ENCODE measurements around the gene DENND2C.

DENND2C gene

GRCh38 chr1:114685851-114686250 is 16.0 kb upstream of the DENND2C start:
- DNase-seq (ENCODE audit: low spot score) = no peak

DNA sequence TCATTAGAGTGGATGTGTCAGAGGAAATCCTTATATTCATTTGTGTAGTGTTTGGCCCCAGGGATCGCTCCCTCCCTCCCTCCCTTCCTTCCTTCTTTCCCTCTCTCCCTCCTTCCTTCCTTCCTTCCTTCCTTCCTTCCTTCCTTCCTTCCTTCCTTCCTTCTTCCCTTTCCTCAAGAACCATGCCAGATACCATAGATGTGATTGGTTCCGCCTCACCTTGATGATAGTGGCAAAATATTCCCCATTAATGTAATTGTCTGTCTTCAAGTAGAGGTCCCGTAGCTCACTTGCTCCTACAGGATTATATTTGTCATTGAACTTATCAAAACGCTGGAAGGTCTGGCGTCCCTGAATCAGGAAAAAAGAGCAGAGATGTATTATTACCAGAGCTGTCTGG is 7.8 kb upstream of the DENND2C start:
- DNase-seq (ENCODE audit: low spot score) = no peak

GRCh38 chr1:114676115-114676514 is 6.3 kb upstream of the DENND2C start:
- DNase-seq (ENCODE audit: low spot score) = no peak

DNA sequence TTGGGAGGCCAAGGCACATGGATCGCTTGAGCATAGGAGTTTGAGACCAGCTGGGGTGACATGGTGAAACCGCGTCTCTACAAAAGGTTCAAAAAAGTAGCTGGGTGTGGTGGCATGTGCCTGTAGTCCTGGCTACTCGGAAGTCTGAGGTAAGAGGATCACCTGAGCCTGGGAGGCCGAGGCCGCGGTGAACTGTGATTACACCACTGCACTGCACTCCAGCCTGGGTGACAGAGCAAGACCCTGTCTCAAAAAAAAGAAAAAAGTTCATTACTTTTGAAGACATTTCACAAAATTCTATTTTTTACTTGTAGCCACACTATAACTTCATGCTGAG is 2.1 kb upstream of the DENND2C start:
- no peak for DNase-seq (ENCODE audit: low spot score)

- DNase-seq (ENCODE audit: low spot score) = peak; percentile 18
Observed at GRCh38 chr1:114671011-114671938, 1.4 kb upstream of the DENND2C start.

- DNase-seq (ENCODE audit: low spot score) = peak; percentile 94
Observed at GRCh38 chr1:114670083-114671010, 498 bp upstream of the DENND2C start.

GRCh38 chr1:114668784-114669561 is 876 bp downstream of the DENND2C start:
- DNase-seq (ENCODE audit: low spot score) = peak; percentile 19

- no peak for DNase-seq (ENCODE audit: low spot score)
Observed at GRCh38 chr1:114668373-114668772, 1.5 kb downstream of the DENND2C start.

DNA sequence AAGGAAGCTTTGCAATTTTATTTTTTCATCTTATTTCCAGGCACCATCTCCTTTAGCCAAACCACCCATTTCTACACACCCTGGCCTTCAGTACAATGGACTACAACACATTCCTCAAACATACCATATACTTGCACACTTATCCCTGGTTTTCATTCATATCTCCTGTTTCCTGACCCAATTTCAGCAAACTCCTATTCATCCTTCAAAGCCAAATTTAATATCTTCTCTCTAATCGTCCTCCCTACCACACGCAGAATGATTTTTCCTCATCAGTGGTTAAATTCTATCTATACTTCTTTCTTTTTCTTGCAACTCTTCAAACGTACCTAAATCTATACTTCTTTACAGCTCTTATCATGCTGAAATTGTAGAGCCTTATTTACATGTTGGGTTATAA is 2.9 kb downstream of the DENND2C start:
- DNase-seq (ENCODE audit: low spot score) = no peak

DNA sequence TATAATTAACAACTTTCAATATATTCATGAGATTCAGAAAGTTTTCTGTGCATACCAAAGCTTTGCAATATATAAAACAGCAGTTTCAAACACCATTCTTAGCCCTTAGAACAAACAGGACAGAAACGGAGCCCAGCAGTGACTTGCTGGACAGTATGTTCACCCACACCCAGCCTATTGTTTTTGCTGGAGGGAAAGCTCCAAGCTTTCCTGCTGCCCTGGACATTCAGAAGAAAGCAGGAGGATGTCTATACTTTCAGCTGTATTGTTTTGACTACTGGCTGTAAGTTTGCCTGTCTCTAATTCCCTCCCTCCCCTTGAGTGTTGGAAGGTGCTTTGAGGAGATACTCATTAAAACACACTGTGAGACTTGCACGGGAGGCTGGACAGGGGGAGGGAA is 9.6 kb downstream of the DENND2C start:
- no peak for DNase-seq (ENCODE audit: low spot score)

DNA sequence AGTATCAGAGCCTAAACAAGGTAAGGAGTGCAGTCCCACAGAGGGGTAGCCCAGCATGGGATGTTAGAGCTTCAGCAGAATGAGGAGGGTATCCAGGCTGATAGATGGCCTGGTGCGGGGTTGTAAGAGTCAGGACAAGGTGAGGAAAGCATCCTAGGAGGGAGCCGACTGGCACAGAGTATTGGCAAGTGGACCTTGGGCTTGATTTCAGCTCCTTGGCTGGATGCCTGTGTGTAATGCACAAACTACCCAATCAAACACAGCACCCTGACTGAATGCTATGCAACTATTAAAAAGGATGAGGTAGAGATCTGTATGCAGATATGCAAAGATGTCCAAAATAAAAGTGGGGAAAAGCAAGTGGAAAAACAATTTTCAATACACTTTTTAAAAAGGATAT is 18.0 kb downstream of the DENND2C start:
- DNase-seq (ENCODE audit: low spot score) = no peak

GRCh38 chr1:114648503-114648902 is 21.3 kb downstream of the DENND2C start:
- DNase-seq (ENCODE audit: low spot score) = no peak

- DNase-seq (ENCODE audit: low spot score) = no peak
Observed at GRCh38 chr1:114641377-114641776, 28.5 kb downstream of the DENND2C start.

- no peak for DNase-seq (ENCODE audit: low spot score)
Observed at GRCh38 chr1:114638910-114639309, 30.9 kb downstream of the DENND2C start.

- no peak for DNase-seq (ENCODE audit: low spot score)
Observed at GRCh38 chr1:114632427-114632826, 37.4 kb downstream of the DENND2C start.

GRCh38 chr1:114627107-114627506 is 42.7 kb downstream of the DENND2C start:
- no peak for DNase-seq (ENCODE audit: low spot score)

DNA sequence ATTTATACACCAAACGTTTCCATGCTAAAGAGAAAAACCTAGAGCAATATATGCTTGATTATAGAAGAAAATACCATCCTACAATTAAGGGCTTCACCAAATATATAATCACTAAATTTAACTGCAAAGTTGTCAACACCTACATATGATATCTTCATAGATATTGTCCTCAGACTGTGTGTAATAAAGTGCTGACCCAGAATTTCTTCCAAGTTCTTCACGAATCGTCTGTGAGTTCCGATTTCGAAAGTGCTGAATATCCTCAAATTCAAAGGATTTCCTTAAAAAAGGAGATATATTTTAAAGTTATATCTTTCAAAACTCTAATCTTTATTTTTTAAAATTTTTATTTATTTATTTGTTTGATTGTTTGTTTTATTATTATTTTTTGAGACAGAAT is 46.5 kb downstream of the DENND2C start:
- no peak for DNase-seq (ENCODE audit: low spot score)

GRCh38 chr1:114620419-114620818 is 49.4 kb downstream of the DENND2C start:
- DNase-seq (ENCODE audit: low spot score) = no peak

DNA sequence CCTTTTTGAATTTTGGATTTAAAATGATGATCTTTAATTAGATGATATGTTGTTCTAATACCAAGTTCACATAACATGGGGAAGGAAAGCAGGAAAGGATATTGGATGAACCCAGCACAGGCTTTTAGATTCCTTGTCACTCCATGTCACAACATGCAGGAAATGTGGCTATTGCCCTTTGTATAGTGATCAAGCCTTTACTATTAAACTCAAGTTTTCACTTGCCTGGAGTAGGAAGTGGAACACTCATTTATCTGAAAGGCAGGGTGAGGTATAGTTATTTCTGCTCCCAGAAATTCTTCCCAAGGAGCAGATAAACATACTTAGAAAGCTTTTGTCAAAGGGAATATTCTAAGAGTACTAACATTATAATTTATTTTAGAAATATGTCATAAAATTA is 51.2 kb downstream of the DENND2C start:
- no peak for DNase-seq (ENCODE audit: low spot score)

GRCh38 chr1:114610546-114611245 is 59.2 kb downstream of the DENND2C start:
- no peak for DNase-seq (ENCODE audit: low spot score)

- no peak for DNase-seq (ENCODE audit: low spot score)
Observed at GRCh38 chr1:114609826-114610225, 60.0 kb downstream of the DENND2C start.

DNA sequence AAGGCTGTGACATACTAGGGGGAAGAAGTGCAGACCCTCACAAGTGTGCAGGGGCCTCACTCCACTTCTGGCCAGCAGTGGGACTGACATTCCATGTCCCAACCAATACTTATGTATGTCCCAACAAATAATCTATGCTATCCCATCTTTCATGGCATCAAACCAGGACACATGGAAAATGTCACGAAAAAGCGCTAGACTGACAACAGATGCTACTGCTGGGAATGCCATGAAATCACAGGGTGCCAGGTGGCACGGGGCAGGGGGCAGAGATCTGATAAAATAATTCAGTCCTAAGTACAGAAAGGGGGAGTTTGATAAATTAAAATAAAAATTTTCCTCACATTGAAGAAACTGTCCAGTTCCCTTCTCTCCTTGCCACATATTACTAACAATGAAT is 60.8 kb downstream of the DENND2C start:
- DNase-seq (ENCODE audit: low spot score) = no peak
